Esophagus squamous epithelium (tissue), 5 donors: ENCODE data around the gene CD276. TPM values are rescaled to one million over a fixed set of nuclear protein-coding genes. Genes with fewer than 3 reads are reported as not detected.

Source experiments
- DNase-seq: peaks from one replicate; lab custom pipeline; 2025; lab: John Stamatoyannopoulos, UW
- H3K27ac ChIP-seq, 4 donors: fragments of 200-600 bp; sonication (generic); one replicate each; pipeline ENCODE4 v1.5.1; 2016 to 2019; ENCODE audit warnings: mild to moderate bottlenecking in 1 of 4
- H3K27me3 ChIP-seq, 4 donors: fragments of 200-600 bp; sonication (generic); 1 replicate in 3 of 4; 2 replicates in 1 of 4; pipeline versions ENCODE4 v1.5.1 to v1.6.0; 2017 to 2021; ENCODE audit warnings: antibody characterized with exemption in 1 of 4
- H3K36me3 ChIP-seq, 3 donors: fragments of 200-600 bp; sonication (generic); one replicate each; pipeline ENCODE4 v1.5.1; 2016 to 2019
- H3K4me1 ChIP-seq, 3 donors: fragments of 200-600 bp; sonication (generic); one replicate each; pipeline ENCODE4 v1.5.1; 2017 to 2019
- H3K4me3 ChIP-seq, 4 donors: fragments of 200-600 bp; sonication (generic); 1 replicate in 3 of 4; 2 replicates in 1 of 4; pipeline ENCODE4 v1.5.1; 2016 to 2019; ENCODE audit warnings: mild to moderate bottlenecking in 2 of 4, moderate library complexity in 1 of 4
- H3K9me3 ChIP-seq, 3 donors: fragments of 200-600 bp; sonication (generic); one replicate each; pipeline ENCODE4 v1.5.1; 2016 to 2019
- POLR2A ChIP-seq, 4 donors: fragments of 450-650 bp; IDR thresholded peaks; one replicate each; pipeline ENCODE4 v1.6.1; 2017; ENCODE audit warnings: antibody characterized with exemption in 4 of 4, mild to moderate bottlenecking in 4 of 4, moderate library complexity in 3 of 4
- WGBS, 2 donors: methylation state at CpG; one replicate each; pipeline ENCODE4 v1.1.5; 2018; 5-methylcytosine and 5-hydroxymethylcytosine counted together
- intact Hi-C: fragments of 100-400 bp; cut with DNase I; formaldehyde crosslinking; loops from one replicate; pipeline ENCODE4 v1.15.0; 2022
- total RNA-seq, 4 donors: library from RNA; depleted of rRNA; stranded (reverse); fragments of >200 nt; gene quantifications; one replicate each; pipeline ENCODE4 v1.1.0, GENCODE V29; 2016
- TF ChIP-seq, protein P1 (sequence below), 6 experiments: fragments of 450-650 bp in 4 of 6; fragments of 200-600 bp in 2 of 6; sonication (generic) in 2 of 6; IDR thresholded peaks; one replicate each; pipeline ENCODE4 v1.5.1; 2016 to 2019; ENCODE audit warnings: antibody characterized with exemption in 6 of 6, mild to moderate bottlenecking in 4 of 6, moderate library complexity in 4 of 6
- donor health status: DM: yes; HTN: yes; CAD: no.

The CD276 gene
- total RNA-seq, 4 donors from 2014 or later: 12.9 to 21.9 (median 19.1) TPM

DNA sequence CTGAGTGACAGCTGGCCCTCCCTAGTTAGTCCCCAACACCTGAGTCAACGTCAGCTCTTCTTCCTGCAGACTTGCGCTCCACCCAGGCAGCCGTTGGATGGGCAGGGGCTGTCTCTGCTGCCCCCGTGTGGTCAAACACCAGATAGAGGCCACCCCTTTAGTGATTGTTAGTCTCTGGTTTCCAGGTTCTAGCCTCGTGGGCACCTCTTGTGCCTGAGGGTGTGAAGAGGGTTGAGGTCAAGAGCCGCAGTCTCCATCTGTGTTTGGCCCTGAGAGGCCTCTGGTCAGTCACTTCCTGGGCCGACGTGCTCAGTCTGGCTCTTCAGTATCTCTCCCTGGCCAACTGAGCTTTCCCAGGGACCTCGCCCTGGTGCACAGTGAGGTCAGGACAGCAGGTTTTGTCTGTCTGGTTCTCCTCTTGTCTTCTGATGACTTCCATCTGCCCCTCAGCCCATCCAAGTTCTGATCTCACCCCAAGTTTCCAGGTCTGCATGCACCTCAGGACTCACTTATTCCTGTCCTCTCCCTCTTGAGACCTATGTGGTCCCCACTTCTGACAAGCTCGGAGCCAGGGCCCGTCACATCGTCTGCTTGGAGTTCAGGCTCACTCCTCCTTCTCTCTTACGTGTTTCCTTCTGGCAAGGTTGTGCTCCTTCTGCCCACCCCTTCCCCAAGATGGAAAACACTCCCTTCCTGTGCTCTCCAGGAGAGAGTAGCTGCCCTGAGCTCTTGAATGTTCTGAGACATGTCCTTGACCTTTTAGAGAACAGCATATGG is 20.9 kb downstream of the CD276 start:
- Histone ChIP-seq H3K27me3 (no peaks in the 10 kb centered on the region), H3K27ac (no peak overlapping the region), H3K4me3 (no peak overlapping the region), H3K9me3 (no peaks in the 10 kb centered on the region), H3K36me3 (peaks cover 0 to 60% (median 3%) of the 10 kb centered on the region in 3 donors), H3K4me1 (peaks cover 0 to 8% (median 0%) of the 10 kb centered on the region in 3 donors)
- peak; percentile 2 for DNase-seq
- WGBS, 2 donors: 49 to 77% methylated on average over 7 to 11 of the region's 13 CpGs
- no peak for TF ChIP-seq POLR2A (IDR thresholded peaks at IDR 0.05)
- TF ChIP-seq, protein P1, sequence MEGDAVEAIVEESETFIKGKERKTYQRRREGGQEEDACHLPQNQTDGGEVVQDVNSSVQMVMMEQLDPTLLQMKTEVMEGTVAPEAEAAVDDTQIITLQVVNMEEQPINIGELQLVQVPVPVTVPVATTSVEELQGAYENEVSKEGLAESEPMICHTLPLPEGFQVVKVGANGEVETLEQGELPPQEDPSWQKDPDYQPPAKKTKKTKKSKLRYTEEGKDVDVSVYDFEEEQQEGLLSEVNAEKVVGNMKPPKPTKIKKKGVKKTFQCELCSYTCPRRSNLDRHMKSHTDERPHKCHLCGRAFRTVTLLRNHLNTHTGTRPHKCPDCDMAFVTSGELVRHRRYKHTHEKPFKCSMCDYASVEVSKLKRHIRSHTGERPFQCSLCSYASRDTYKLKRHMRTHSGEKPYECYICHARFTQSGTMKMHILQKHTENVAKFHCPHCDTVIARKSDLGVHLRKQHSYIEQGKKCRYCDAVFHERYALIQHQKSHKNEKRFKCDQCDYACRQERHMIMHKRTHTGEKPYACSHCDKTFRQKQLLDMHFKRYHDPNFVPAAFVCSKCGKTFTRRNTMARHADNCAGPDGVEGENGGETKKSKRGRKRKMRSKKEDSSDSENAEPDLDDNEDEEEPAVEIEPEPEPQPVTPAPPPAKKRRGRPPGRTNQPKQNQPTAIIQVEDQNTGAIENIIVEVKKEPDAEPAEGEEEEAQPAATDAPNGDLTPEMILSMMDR (IDR thresholded peaks at IDR 0.05): peak; percentile 54 to 82 (median 70)
- intact Hi-C loops: no loop called here

DNA sequence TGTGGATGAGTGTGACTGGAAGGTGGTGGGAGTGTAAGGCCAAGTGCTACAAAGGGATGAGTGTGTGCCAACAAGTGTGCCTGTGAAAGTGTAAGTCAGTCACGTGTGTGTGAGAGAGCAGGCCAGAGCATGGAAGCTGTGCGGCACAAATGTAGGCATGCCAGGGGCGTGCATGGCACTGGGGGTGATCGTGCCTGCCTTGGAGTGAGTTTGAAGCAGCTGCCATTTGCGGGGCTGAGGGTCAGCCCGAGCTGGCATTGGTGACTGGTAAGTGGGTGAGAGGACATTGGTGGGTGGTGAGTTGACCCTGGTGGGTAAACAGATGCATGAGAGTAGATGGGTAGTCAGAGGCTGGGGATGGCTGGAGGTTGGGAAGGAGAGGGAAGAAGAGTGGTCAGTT is 24.5 kb downstream of the CD276 start:
- Histone ChIP-seq H3K36me3 (peaks cover 0 to 78% (median 3%) of the 10 kb centered on the region in 3 donors), H3K9me3 (no peaks in the 10 kb centered on the region), H3K27ac (no peak overlapping the region), H3K4me1 (peaks cover 0 to 8% (median 0%) of the 10 kb centered on the region in 3 donors), H3K4me3 (no peak overlapping the region), H3K27me3 (no peaks in the 10 kb centered on the region)
- intact Hi-C loops: no loop called here
- 83 to 90% methylated on average over 6 of the region's 6 CpGs for WGBS, 2 donors
- no peak for TF ChIP-seq POLR2A (IDR thresholded peaks at IDR 0.05)
- TF ChIP-seq, protein P1 (IDR thresholded peaks at IDR 0.05): no peak
- no peak for DNase-seq

DNA sequence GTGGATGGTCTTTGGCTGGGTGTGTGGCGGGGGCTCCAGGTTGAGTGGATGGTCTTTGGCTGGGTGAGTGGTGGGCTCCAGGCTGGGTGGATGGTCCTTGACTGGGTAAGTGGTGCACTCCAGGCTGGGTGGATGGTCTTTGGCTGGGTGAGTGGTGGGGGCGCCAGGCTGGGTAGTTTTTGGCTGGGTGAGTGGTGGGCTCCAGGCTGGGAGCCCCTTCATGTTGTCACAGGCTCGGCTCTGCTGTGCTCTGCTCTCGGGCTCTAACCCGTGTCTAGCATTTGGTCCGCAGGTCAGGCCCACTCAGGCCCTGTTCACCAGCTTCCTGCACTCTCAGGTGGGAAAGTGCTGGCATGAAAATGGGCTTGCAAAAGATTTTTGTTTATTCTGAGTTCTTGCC is 25.1 kb downstream of the CD276 start:
- peaks cover 0 to 79% (median 8%) of the 10 kb centered on the region in 3 donors for H3K36me3 ChIP-seq
- no peaks in the 10 kb centered on the region for H3K9me3 ChIP-seq
- no peak for TF ChIP-seq POLR2A (IDR thresholded peaks at IDR 0.05)
- TF ChIP-seq, protein P1 (IDR thresholded peaks at IDR 0.05): no peak
- H3K27me3 ChIP-seq: no peaks in the 10 kb centered on the region
- no peak for DNase-seq
- H3K4me1 ChIP-seq: peaks cover 0 to 8% (median 0%) of the 10 kb centered on the region in 3 donors
- intact Hi-C loops: no loop called here
- 83 to 100% methylated on average over 2 of the region's 6 CpGs for WGBS, 2 donors
- no peak overlapping the region for H3K27ac ChIP-seq
- no peak overlapping the region for H3K4me3 ChIP-seq

DNA sequence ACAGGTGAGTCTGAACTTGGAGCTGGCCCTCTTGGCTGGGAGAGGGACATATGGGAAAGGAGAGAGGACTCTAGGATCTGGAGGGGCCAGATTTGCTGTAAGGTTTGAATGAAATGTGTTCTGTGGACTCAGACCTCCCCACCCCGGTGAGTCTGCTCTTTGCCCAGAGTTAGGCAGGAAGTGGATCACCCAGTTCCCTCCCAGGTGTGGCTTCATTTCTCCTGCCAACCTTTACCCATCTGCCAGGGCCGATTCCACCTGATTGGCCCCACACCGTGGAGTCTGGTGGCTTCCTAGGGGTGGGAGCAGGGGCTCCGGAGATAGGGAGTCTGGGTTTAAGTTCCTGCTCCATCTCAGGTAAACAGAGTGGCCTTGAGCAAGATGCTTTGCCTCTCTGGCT is 25.5 kb downstream of the CD276 start:
- no peak overlapping the region for H3K4me3 ChIP-seq
- no peak overlapping the region for H3K27ac ChIP-seq
- H3K4me1 ChIP-seq: peaks cover 0 to 6% (median 0%) of the 10 kb centered on the region in 3 donors
- 67 to 71% methylated on average over 1 to 4 of the region's 4 CpGs for WGBS, 2 donors
- H3K9me3 ChIP-seq: no peaks in the 10 kb centered on the region
- TF ChIP-seq POLR2A (IDR thresholded peaks at IDR 0.05): no peak
- TF ChIP-seq, protein P1 (IDR thresholded peaks at IDR 0.05): no peak
- H3K36me3 ChIP-seq: peaks cover 0 to 77% (median 8%) of the 10 kb centered on the region in 3 donors
- intact Hi-C loops: no loop called here
- H3K27me3 ChIP-seq: no peaks in the 10 kb centered on the region
- no peak for DNase-seq

DNA sequence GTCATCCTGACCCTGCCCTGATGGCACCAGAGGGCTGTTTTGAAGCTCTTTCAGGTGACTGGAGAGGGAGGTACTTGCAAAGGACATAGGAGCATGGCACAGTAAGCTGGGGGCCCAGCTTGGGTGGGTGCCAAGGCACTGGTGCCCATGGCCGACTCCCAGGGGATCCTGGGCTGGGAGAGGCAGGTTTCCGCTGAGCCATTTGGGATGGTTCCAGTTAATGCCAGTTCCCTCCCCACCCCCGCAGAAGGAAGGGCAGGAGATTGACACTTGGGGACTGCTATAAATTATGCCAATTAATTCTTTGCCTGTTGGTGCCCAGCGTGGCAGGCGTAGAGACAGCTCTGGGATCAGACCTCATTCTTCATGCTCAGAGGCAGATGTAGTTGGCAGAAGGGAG is 26.1 kb downstream of the CD276 start:
- Histone ChIP-seq H3K9me3 (no peaks in the 10 kb centered on the region), H3K36me3 (peaks cover 0 to 77% (median 8%) of the 10 kb centered on the region in 3 donors), H3K27me3 (no peaks in the 10 kb centered on the region), H3K4me3 (no peak overlapping the region), H3K27ac (no peak overlapping the region), H3K4me1 (no peaks in the 10 kb centered on the region)
- TF ChIP-seq POLR2A (IDR thresholded peaks at IDR 0.05): no peak
- TF ChIP-seq, protein P1 (IDR thresholded peaks at IDR 0.05): no peak
- intact Hi-C loops: no loop called here
- DNase-seq: no peak
- WGBS, 2 donors: 100% methylated on average over 1 of the region's 5 CpGs
